Activated CD4-positive, alpha-beta T cell treated with anti-CD3 and anti-CD28 coated beads, Interleukin-2, amount 50 U/mL, for 16 hours (primary cell): ENCODE results near the gene SLC25A21.

Experiments
- DNase-seq: peaks from one replicate; pipeline ENCODE4 v3.0.0-alpha.2; 2020

The SLC25A21 gene

GRCh38 chr14:36657399-36658122, 514.8 kb downstream of the SLC25A21 start:
- DNase-seq, result no peak

- DNase-seq, result no peak
Measured at GRCh38 chr14:36656687-36657398, 515.6 kb downstream of the SLC25A21 start.

- DNase-seq, result peak; percentile 44
Measured at GRCh38 chr14:36655963-36656686, 516.3 kb downstream of the SLC25A21 start.

GRCh38 chr14:36655571-36655962, 516.8 kb downstream of the SLC25A21 start:
- DNase-seq, result no peak

GRCh38 chr14:36654794-36655381, 517.5 kb downstream of the SLC25A21 start:
- no peak for DNase-seq

- no peak for DNase-seq
Measured at GRCh38 chr14:36653962-36654793, 518.2 kb downstream of the SLC25A21 start.

- DNase-seq, result no peak
Measured at GRCh38 chr14:36653413-36653812, 519.0 kb downstream of the SLC25A21 start.

GRCh38 chr14:36652542-36653201, 519.7 kb downstream of the SLC25A21 start:
- no peak for DNase-seq

GRCh38 chr14:36649872-36650650, 522.3 kb downstream of the SLC25A21 start:
- no peak for DNase-seq

- no peak for DNase-seq
Measured at GRCh38 chr14:36647824-36648753, 524.3 kb downstream of the SLC25A21 start.

- no peak for DNase-seq
Measured at GRCh38 chr14:36647417-36647823, 525.0 kb downstream of the SLC25A21 start.

GRCh38 chr14:36646664-36647416, 525.6 kb downstream of the SLC25A21 start:
- no peak for DNase-seq

GRCh38 chr14:36633580-36633979, 538.8 kb downstream of the SLC25A21 start:
- no peak for DNase-seq
